Hepatic stellate cell (primary cell): ENCODE results near the gene BST2.
A peak's percentile ranks its signal among the peaks of the same experiment; 100 is the strongest.

Experiments
- DNase-seq: peaks from one replicate; pipeline ENCODE4 v3.0.0; 2011; ENCODE audit warnings: low spot score

Gene BST2

DNA sequence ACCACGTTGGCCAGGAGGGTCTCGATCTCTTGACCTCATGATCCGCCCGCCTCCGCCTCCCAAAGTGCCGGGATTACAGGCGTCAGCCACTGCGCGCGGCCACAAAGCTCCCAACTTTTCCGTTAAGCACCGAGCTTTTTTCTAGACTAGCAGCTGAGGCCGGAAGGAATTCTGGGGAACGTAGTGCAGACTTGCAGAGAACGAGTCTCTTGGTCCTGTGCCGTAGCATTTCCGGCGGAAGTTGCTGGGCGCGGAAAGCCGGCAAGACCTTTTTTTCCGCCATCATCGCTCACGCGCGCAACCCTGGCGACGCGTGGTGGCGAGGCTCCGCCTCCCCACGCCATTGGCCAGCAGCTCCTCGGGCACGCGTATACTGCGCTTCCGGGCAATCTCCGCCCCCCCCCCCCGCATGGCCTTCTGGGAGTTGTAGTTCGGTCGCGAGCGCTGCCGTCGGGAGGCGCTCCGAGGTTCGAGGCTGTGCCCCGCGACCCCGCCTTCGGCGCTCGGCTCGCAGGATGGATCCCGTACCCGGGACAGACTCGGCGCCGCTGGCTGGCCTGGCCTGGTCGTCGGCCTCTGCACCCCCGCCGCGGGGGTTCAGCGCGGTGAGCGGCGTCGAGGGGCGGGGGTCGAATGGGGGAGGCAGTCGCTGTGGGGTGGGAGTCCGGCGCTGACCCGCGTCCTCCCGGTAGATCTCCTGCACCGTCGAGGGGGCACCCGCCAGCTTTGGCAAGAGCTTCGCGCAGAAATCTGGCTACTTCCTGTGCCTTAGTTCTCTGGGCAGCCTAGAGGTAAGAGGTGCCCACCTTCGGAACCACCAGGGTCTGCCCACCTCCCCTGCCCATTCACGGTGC lies 14.4 kb upstream of the BST2 start, which contains the start of gene MVB12A:
Gene MVB12A (plus strand): TSS at position 427 of the 854 bp plus-strand sequence. CDS start 89 bp downstream, at position 516.
- peak; percentile 99 for DNase-seq

DNA sequence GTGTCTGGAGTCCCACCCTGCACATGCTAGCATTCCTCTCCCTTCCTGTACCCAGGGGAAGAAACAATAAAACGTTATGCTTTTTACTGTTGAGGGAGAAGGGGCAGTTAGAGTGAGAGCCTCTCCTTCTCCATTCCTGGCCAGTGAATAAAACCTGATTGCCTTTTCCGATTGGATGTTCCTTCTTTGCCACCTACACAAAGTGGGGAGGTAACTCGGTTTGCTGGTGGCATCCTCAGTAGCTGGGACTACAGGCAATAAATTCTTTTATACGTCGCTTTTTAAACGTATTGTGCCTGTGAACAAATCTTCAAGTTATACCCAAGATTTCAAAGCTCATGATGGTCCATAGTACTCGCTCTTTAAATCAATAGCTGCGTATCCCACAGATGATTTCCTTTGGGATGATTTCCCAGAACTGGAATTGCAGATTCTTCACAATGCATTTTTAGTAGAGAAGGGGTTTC lies 13.8 kb upstream of the BST2 start:
- DNase-seq, result no peak

- DNase-seq, result no peak
Observed at GRCh38 chr19:17418710-17419109, 13.3 kb upstream of the BST2 start.

DNA sequence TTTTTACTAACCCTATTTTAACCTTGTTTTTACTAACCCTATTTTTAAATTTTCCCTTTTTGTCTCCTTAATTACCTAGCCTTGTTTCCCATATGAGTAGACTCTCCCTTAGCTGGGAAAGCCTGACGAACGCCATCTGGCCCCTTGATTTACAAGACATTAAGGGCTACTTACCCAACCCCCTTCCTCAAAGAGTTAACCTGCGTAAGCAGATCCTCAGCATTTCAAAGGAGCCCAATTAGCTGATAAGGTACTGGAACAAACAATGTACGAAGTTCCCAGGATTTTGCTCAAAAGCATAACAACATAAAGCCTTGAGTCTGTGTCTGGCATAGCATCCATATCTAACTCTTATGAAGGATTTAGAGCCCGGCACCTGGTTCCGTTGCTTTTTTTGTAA lies 9.7 kb upstream of the BST2 start:
- DNase-seq, result no peak

DNA sequence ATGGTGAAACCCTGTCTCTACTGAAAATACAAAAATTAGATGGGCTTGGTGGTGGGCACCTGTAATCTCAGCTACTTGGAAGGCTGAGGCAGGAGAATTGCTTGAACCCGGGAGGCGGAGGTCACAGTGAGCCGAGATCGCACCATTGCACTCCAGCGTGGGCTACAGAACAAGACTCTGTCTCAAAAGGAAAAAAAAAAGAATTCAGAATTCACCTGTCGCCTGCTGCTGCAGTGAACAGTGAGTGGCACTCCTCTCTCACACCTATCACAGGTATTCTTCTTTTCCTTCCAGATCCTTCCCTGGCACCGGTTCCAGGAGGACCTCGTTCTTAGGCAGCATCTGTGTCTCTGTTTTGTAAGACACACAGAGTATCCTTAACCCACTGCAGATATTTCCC lies 8.7 kb upstream of the BST2 start:
- no peak for DNase-seq

- DNase-seq, result no peak
Observed at GRCh38 chr19:17411801-17412200, 6.4 kb upstream of the BST2 start.

GRCh38 chr19:17409990-17410389 lies 4.6 kb upstream of the BST2 start:
- no peak for DNase-seq

- DNase-seq, result no peak
Observed at GRCh38 chr19:17406887-17407196, 1.4 kb upstream of the BST2 start.

- DNase-seq, result peak; percentile 79
Observed at GRCh38 chr19:17406046-17406886, 836 bp upstream of the BST2 start.

- no peak for DNase-seq
Observed at GRCh38 chr19:17404621-17405249, 695 bp downstream of the BST2 start.

- no peak for DNase-seq
Observed at GRCh38 chr19:17404015-17404414, 1.4 kb downstream of the BST2 start.

- no peak for DNase-seq
Observed at GRCh38 chr19:17402982-17403855, 2.2 kb downstream of the BST2 start.

- DNase-seq, result no peak
Observed at GRCh38 chr19:17401628-17402027, 3.8 kb downstream of the BST2 start.

GRCh38 chr19:17398902-17399527 lies 6.4 kb downstream of the BST2 start:
- no peak for DNase-seq

- DNase-seq, result peak; percentile 80
Observed at GRCh38 chr19:17394891-17395415, 10.5 kb downstream of the BST2 start.

- no peak for DNase-seq
Observed at GRCh38 chr19:17393914-17394313, 11.5 kb downstream of the BST2 start, which contains the start of gene CCDC194. Gene CCDC194, minus strand, starts transcription at chr19:17394196. Its CDS starts 38 bp downstream, at chr19:17394158.

DNA sequence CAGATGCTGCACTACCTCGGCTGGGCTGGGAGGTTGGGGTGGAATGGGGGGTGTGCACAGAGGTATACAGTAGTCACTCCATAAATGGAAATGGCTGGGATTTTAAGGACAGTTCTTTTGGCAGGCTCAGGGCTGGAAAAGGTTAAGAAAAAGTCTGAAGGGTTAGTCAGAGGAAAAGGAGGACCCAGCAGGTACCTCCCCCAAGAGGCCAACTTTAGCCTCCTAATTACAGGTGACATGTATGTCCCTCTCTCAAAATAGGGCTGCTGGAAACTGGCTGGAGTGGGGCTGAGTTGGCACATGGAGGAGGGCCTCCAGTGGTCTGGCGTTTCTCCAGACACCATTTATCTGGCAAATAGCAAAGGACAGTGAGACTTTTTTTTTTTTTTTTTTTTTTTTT lies 12.4 kb downstream of the BST2 start:
- no peak for DNase-seq

- DNase-seq, result no peak
Observed at GRCh38 chr19:17391371-17392151, 13.9 kb downstream of the BST2 start.

GRCh38 chr19:17390665-17391370 lies 14.6 kb downstream of the BST2 start:
- DNase-seq, result peak; percentile 96
